ENCODE results near the gene SCP2. TPM values are rescaled to one million over a fixed set of nuclear protein-coding genes. Genes with fewer than 3 reads are reported as not detected.
A peak's percentile ranks its signal among the peaks of the same experiment; 100 is the strongest.

The SCP2 gene
- total RNA-seq, 1 experiment from 2014 or later, result 56.4 TPM

DNA sequence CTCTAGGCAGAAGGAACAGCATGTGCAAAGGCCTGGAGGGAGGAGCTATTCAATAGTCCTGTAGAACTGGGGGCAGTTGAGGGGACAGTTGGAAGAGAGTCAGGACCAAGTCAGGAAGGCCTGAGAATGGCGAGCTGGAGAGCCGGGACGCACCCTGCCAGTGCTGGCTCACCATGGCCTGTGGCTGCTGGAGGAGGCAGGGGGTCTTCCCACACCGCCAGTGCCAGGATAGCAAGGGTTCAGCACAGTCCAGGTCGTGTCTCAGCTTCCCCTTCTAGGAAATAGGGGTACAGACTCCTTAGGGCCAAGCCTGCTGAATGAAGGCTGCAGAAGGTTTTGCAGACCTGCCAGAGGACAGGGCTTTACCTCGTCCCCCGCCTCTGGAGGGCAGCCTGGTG lies 142.2 kb downstream of the SCP2 start (continued):
- TF ChIP-seq ARID4B (CRISPR knock-in tag; IDR thresholded peaks at IDR 0.05; ENCODE audit: borderline replicate concordance) (no peak), ZNF317 (CRISPR knock-in tag; IDR thresholded peaks at IDR 0.05; ENCODE audit: borderline replicate concordance, low read depth) (no peak), SMAD3 (CRISPR knock-in tag; IDR thresholded peaks at IDR 0.05; ENCODE audit: borderline replicate concordance) (no peak), CTCF (IDR thresholded peaks at IDR 0.05) (no peak), SOX15 (CRISPR knock-in tag; IDR thresholded peaks at IDR 0.05) (no peak), ERG (CRISPR knock-in tag; IDR thresholded peaks at IDR 0.05) (no peak)

- peak; percentile 47 for ATAC-seq
- H3K27me3 Mint-ChIP-seq (ENCODE audit: low read depth), result peaks cover 9% of the 10 kb centered on the region
- H3K4me3 Mint-ChIP-seq, result no peak overlapping the region
- no peaks in the 10 kb centered on the region for H3K9me3 Mint-ChIP-seq
- H3K27ac Mint-ChIP-seq, result no peak overlapping the region
- no peak for TF ChIP-seq ERG (CRISPR knock-in tag; IDR thresholded peaks at IDR 0.05)
- TF ChIP-seq SMAD4 (CRISPR knock-in tag; IDR thresholded peaks at IDR 0.05), result no peak
- TF ChIP-seq, protein P1, sequence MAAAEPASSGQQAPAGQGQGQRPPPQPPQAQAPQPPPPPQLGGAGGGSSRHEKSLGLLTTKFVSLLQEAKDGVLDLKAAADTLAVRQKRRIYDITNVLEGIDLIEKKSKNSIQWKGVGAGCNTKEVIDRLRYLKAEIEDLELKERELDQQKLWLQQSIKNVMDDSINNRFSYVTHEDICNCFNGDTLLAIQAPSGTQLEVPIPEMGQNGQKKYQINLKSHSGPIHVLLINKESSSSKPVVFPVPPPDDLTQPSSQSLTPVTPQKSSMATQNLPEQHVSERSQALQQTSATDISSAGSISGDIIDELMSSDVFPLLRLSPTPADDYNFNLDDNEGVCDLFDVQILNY (CRISPR knock-in tag; IDR thresholded peaks at IDR 0.05), result no peak
- no peak for TF ChIP-seq ZNF416 (CRISPR knock-in tag; IDR thresholded peaks at IDR 0.05)
- no peak for TF ChIP-seq HMGA2 (CRISPR knock-in tag; IDR thresholded peaks at IDR 0.05)
- TF ChIP-seq CDX4 (CRISPR knock-in tag; IDR thresholded peaks at IDR 0.05; ENCODE audit: borderline replicate concordance), result no peak
- TF ChIP-seq, protein P2, sequence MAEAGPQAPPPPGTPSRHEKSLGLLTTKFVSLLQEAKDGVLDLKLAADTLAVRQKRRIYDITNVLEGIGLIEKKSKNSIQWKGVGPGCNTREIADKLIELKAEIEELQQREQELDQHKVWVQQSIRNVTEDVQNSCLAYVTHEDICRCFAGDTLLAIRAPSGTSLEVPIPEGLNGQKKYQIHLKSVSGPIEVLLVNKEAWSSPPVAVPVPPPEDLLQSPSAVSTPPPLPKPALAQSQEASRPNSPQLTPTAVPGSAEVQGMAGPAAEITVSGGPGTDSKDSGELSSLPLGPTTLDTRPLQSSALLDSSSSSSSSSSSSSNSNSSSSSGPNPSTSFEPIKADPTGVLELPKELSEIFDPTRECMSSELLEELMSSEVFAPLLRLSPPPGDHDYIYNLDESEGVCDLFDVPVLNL (CRISPR knock-in tag; IDR thresholded peaks at IDR 0.05; ENCODE audit: borderline replicate concordance, low read depth), result no peak
- TF ChIP-seq ATF1 (CRISPR knock-in tag; IDR thresholded peaks at IDR 0.05), result no peak
- no peak for TF ChIP-seq USF1 (CRISPR knock-in tag; IDR thresholded peaks at IDR 0.05)
- TF ChIP-seq ATF2 (CRISPR knock-in tag; IDR thresholded peaks at IDR 0.05; ENCODE audit: borderline replicate concordance, low read depth), result no peak
- ChIA-PET CTCF (interaction anchor here (0.8 to 1.2 kb wide), 3 partner anchors 9 to 116 kb away, joined by 3 to 4 read pairs (median 3); no protein-coding TSS in a partner anchor), POLR2A (no interaction called here)
- peak; percentile 19 for DNase-seq (ENCODE audit: low spot score)
- H3K36me3 Mint-ChIP-seq, result no peaks in the 10 kb centered on the region
- no peaks in the 10 kb centered on the region for H3K4me1 Mint-ChIP-seq
These were observed 142.7 kb downstream of the SCP2 start for GRCh38 chr1:53069663-53070327.
